Stomach (tissue), 4 donors: Measurements from ENCODE around the gene TBC1D10A.

Experiments
- CTCF ChIP-seq, 7 experiments: fragments of 450-650 bp in 4 of 7; fragments of 200-600 bp in 3 of 7; sonication (generic) in 3 of 7; IDR thresholded peaks; one replicate each; pipeline ENCODE4 v1.5.1; 2016 to 2019; ENCODE audit warnings: antibody characterized with exemption in 7 of 7, control low read depth in 2 of 7, mild to moderate bottlenecking in 1 of 7
- EP300 ChIP-seq: sonication (generic); formaldehyde crosslinking; IDR thresholded peaks from one replicate; pipeline ENCODE4 v1.6.1; 2017; ENCODE audit warnings: antibody characterized with exemption
- POLR2AphosphoS5 ChIP-seq, 3 donors: sonication (generic); formaldehyde crosslinking; IDR thresholded peaks; one replicate each; pipeline ENCODE4 v1.6.1; 2016; ENCODE audit warnings: antibody characterized with exemption in 3 of 3

- no peak for TF ChIP-seq POLR2AphosphoS5 (IDR thresholded peaks at IDR 0.05)
- no peak for TF ChIP-seq EP300
- TF ChIP-seq CTCF (IDR thresholded peaks at IDR 0.05) = no peak
Measured at GRCh38 chr22:30348809-30349208, 22.1 kb upstream of the TBC1D10A start.
